ENCODE results near the gene POTEM.
"Not testable (repeated sequence)": the region's sequence is repeated elsewhere in the genome, so short reads cannot be mapped to it uniquely, and the experiment has no call there.

GRCh38 chr14:19026649-19027351 is 59.6 kb downstream of the POTEM start:
- not testable (repeated sequence) for TF ChIP-seq ZNF101 (CRISPR knock-in tag; IDR thresholded peaks at IDR 0.05; ENCODE audit: borderline replicate concordance, low read depth); CBFB (CRISPR knock-in tag; IDR thresholded peaks at IDR 0.05); RERE (CRISPR knock-in tag; IDR thresholded peaks at IDR 0.05; ENCODE audit: low read depth); SMC3 (IDR thresholded peaks at IDR 0.05; ENCODE audit: low read length)
- TF ChIP-seq, protein P1, sequence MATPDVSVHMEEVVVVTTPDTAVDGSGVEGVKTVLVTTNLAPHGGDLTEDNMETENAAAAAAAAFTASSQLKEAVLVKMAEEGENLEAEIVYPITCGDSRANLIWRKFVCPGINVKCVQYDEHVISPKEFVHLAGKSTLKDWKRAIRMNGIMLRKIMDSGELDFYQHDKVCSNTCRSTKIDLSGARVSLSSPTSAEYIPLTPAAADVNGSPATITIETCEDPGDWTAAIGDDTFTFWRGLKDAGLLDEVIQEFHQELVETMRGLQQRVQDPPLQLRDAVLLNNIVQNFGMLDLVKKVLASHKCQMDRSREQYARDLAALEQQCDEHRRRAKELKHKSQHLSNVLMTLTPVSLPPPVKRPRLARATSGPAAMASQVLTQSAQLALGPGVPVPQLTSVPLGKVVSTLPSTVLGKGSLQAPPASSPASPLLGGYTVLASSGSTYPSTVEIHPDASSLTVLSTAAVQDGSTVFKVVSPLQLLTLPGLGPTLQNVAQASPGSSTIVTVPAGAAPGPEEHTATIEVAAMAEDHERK (CRISPR knock-in tag; IDR thresholded peaks at IDR 0.05; ENCODE audit: low read depth), result not testable (repeated sequence)
